D721Med (cell line): ENCODE measurements around the gene CDC34.

Experiments used
- DNase-seq: peaks from one replicate; pipeline ENCODE4 v3.0.0; 2011; ENCODE audit warnings: low spot score; ENCODE audit not compliant: insufficient read length
- FAIRE-seq: peaks from 2 replicates; lab custom pipeline; 2011; peaks lifted over from hg19 to GRCh38; lab: Jason Lieb, UNC
- TF ChIP-seq, protein P1 (sequence below): IDR thresholded peaks from 2 replicates; pipeline ENCODE4 v1.5.1; 2012; ENCODE audit warnings: mild to moderate bottlenecking, control low read depth; ENCODE audit not compliant: insufficient read depth; ENCODE audit errors: missing control alignments

The CDC34 gene

DNA sequence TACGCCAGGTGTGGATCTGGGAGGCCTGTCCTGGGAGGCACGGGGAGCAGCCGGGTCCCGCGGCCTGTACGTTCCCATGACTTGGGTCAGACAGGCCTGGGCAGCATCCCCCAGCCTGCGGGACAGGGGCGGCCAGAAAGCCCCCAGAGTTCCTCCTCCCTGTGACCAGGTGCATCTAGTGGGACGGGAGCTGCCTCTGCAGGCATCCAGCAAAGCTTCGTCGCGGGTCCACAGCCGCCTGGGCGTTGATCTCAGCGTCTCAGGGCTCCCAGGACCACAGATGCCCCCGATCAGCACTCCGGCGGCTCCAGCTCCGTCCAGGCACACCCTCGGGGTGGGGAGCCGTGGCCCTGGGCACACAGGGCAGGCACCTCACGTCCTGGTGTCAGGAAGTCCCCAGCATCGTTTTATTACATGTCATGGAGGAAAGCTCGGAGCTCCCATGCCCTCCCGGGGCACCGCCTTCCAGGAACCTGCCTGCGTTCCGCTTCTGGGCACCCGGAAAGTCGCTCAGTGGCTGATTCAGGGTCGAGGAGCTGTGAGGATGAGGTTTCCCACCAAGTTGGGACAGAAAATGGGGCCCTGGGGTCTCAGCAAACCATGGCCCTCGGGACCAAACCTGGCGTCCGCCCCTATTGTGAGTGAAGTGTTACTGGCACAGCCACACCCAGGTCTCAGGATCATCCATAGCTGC lies 10.8 kb downstream of the CDC34 start:
- no peak for FAIRE-seq
- TF ChIP-seq, protein P1, sequence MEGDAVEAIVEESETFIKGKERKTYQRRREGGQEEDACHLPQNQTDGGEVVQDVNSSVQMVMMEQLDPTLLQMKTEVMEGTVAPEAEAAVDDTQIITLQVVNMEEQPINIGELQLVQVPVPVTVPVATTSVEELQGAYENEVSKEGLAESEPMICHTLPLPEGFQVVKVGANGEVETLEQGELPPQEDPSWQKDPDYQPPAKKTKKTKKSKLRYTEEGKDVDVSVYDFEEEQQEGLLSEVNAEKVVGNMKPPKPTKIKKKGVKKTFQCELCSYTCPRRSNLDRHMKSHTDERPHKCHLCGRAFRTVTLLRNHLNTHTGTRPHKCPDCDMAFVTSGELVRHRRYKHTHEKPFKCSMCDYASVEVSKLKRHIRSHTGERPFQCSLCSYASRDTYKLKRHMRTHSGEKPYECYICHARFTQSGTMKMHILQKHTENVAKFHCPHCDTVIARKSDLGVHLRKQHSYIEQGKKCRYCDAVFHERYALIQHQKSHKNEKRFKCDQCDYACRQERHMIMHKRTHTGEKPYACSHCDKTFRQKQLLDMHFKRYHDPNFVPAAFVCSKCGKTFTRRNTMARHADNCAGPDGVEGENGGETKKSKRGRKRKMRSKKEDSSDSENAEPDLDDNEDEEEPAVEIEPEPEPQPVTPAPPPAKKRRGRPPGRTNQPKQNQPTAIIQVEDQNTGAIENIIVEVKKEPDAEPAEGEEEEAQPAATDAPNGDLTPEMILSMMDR = no peak
- DNase-seq = no peak

- TF ChIP-seq, protein P1 = no peak
- DNase-seq = no peak
- FAIRE-seq = no peak
Observed at GRCh38 chr19:543910-544608, 12.5 kb downstream of the CDC34 start, which contains the start of gene GZMM. Gene GZMM (plus strand): TSS chr19:544053. CDS start chr19:544072, 19 bp downstream.

DNA sequence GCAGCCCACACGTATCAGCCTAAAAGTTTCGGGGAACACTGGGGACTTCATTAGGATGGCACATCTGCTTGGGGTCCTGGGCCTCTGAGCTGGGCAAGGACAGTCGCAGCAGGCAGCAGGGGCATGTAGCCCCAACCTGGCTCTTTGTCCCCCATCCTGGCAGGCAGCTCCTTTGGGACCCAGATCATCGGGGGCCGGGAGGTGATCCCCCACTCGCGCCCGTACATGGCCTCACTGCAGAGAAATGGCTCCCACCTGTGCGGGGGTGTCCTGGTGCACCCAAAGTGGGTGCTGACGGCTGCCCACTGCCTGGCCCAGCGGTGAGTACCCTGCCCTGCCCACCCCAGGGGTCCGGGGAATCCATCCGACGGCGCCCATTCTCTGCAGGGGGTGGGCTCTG lies 15.6 kb downstream of the CDC34 start:
- TF ChIP-seq, protein P1 = no peak
- DNase-seq (no peak), FAIRE-seq (no peak)

DNA sequence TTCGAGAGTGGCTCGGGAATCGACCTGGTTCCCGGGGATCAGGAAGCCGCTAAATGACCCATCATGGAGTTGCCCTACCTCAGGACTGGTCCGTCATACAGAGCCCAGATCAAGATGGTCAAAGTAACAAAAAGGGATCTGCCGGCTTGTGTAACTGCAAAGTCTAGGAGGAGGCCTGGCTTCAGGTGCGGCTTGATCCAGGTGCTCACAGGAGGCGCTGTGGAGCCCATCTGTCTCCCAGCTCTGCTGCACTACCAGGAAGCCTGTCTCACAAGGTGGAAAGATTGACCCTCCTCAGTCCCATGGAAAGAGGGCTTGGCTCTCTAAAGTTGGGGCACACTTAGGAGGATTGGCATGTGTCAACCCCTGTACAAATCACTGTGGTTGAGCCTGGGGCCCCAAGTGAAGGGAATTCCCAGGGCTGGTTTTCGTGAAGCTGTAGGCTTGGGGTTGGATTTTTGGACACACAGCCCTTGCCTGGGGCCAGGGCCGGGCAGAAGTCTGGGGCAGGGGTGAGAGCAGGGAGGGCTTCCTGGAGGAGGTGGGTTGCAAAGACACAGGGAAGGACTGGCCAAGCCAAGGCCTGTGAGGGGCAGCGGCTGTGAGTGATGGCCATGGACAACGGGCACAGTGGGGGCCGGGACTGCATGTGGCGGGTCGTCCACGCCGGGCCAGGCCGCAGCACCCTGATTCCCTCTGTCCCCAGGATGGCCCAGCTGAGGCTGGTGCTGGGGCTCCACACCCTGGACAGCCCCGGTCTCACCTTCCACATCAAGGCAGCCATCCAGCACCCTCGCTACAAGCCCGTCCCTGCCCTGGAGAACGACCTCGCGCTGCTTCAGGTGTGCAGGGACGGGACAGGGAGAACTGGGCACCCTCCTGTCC lies 16.5 kb downstream of the CDC34 start:
- FAIRE-seq (no peak), DNase-seq (no peak)
- TF ChIP-seq, protein P1 = no peak

DNA sequence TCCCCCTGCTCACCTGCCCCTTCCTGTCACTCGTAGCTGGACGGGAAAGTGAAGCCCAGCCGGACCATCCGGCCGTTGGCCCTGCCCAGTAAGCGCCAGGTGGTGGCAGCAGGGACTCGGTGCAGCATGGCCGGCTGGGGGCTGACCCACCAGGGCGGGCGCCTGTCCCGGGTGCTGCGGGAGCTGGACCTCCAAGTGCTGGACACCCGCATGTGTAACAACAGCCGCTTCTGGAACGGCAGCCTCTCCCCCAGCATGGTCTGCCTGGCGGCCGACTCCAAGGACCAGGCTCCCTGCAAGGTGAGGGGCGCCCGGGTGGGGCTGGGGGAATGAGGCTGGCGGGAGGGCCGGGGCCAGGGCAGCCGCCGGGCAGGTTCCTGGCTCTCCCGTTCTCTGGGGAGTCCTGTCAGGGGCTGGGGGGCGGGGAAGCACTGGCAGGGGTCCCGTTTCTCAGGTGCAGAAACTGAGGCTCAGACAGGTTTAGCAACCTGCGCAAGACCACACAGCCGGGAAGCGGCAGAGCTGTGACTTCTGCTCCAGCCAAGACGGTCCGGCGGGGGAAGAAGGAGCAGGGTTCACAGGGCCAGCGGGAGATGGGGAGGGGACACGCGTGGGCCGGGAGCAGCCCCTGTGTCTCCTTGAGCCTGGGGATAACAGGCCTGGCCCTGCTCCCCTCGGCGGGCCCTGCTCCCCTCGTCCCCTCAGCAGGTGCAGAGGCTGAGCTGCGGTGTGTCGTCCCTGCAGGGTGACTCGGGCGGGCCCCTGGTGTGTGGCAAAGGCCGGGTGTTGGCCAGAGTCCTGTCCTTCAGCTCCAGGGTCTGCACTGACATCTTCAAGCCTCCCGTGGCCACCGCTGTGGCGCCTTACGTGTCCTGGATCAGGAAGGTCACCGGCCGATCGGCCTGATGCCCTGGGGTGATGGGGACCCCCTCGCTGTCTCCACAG lies 17.6 kb downstream of the CDC34 start:
- DNase-seq (no peak), FAIRE-seq (no peak)
- TF ChIP-seq, protein P1 = no peak

- FAIRE-seq = no peak
- no peak for DNase-seq
- TF ChIP-seq, protein P1 = no peak
Observed at GRCh38 chr19:554817-555216, 23.3 kb downstream of the CDC34 start.
